ENCODE measurements around the gene SBNO2. TPM values are rescaled to one million over a fixed set of nuclear protein-coding genes. Genes with fewer than 3 reads are reported as not detected.
A peak's percentile ranks its signal among the peaks of the same experiment; 100 is the strongest.

Gene SBNO2
- polyA plus RNA-seq, 3 donors: 0.71 to 75.0 (median 2.6) TPM

- intact Hi-C loops (cut with micrococcal nuclease): loop anchor here (2.0 to 10.0 kb wide), 6 partner anchors 17 to 177 kb away; partner anchors contain the start of genes ARHGAP45 (in 2 of the 2), ARID3A (in 1 of the 2), ATP5F1D (in 1 of the 2) and CIRBP (in 1 of the 2)
- peak within 1 kb of the TSS; percentile 96 to 99 (median 98) for H3K27ac Mint-ChIP-seq
- peaks cover 27% of the 10 kb centered on the region for H3K79me2 ChIP-seq (ENCODE audit: insufficient read depth, low read length)
- H3K4me3 Mint-ChIP-seq: peak within 1 kb of the TSS; percentile 78 to 80
- peaks cover 71 to 80% of the 10 kb centered on the region in 2 donors for H3K4me1 ChIP-seq (ENCODE audit: control insufficient read depth in 1 of 2, insufficient read depth in 2 of 2, low read length in 2 of 2)
- H4K20me1 ChIP-seq (ENCODE audit: insufficient read depth, low read length): peaks cover 37% of the 10 kb centered on the region
- under 1% methylated on average over 60 of the region's 75 CpGs for WGBS (ENCODE audit: insufficient coverage)
- no peak within 1 kb of the TSS for H2AFZ ChIP-seq (ENCODE audit: insufficient read depth, low read depth, low read length, poor library complexity, severe bottlenecking)
- peak; percentile 99 to 100 (median 100) for DNase-seq
- H3K9ac ChIP-seq (ENCODE audit: insufficient read depth, low read length, poor library complexity, severe bottlenecking): peak within 1 kb of the TSS; percentile 88
- H3K9me3 Mint-ChIP-seq: peaks cover 7 to 15% (median 13%) of the 10 kb centered on the region in 7 donors
- peaks cover 7 to 19% of the 10 kb centered on the region in 2 donors for H3K36me3 Mint-ChIP-seq
- peaks cover 21 to 26% of the 10 kb centered on the region in 2 donors for H3K36me3 ChIP-seq (replicated peaks in 1 of 2; ENCODE audit: control insufficient read depth in 1 of 2, insufficient read depth in 2 of 2, low read length in 2 of 2)
- peak within 1 kb of the TSS; percentile 93 for H3K4me2 ChIP-seq (replicated peaks; ENCODE audit: extremely low read depth, low read length, poor library complexity, severe bottlenecking)
- H3K27ac ChIP-seq (ENCODE audit: low read depth in 1 of 2, low read length in 2 of 2): peak within 1 kb of the TSS; percentile 95 to 99
- peaks cover 0 to 12% of the 10 kb centered on the region in 2 donors for H3K9me3 ChIP-seq (replicated peaks in 1 of 2; ENCODE audit: control insufficient read depth in 1 of 2, insufficient read depth in 1 of 2, low read length in 2 of 2)
- TF ChIP-seq CTCF (IDR thresholded peaks at IDR 0.05): no peak
- H3K27me3 Mint-ChIP-seq (ENCODE audit: low read depth in 3 of 3): peaks cover 0 to 3% (median 0%) of the 10 kb centered on the region in 3 donors
- no peaks in the 10 kb centered on the region for H3K27me3 ChIP-seq (ENCODE audit: control insufficient read depth in 2 of 2, insufficient read depth in 2 of 2, low read length in 2 of 2)
- H3K4me1 Mint-ChIP-seq: peaks cover 49% of the 10 kb centered on the region
- peak within 1 kb of the TSS; percentile 78 to 86 (median 82) for H3K4me3 ChIP-seq (replicated peaks in 1 of 3; ENCODE audit: low read depth in 2 of 3, low read length in 3 of 3)
Observed at GRCh38 chr19:1103708-1104310, 70.3 kb downstream of the SBNO2 start, which contains the start of gene GPX4. GPX4 (plus strand) TSS chr19:1103994; CDS start chr19:1104044, 50 bp downstream.

DNA sequence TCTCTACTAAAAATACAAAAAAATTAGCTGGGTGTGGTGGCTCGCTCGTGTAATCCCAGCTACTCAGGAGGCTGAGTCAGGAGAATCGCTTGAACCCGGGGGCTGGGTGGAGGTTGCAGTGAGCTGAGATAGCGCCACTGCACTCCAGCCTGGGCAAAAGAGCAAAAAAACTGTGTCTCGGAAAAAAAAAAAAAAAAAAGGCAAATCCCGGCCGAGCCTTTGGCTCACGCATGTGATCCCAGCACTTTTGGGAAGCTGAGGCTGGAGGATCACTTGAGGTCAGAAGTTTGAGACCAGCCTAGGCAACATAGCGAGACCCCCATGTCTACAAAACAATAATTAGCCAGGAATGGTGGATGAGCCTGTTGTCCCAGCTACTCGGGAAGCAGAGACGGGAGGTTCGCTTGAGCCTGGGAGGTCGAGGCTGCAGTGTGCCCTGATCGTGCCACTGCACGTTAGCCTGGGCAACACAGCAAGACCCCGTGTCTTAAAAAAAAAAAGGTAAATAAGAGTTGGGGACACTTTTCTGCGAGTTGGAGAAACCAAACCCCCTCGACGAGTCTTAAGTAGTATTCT lies 70.8 kb downstream of the SBNO2 start:
- 53% methylated on average over 18 of the region's 20 CpGs for WGBS (ENCODE audit: insufficient coverage)
- Mint-ChIP-seq H3K36me3 (peaks cover 5 to 17% of the 10 kb centered on the region in 2 donors), H3K4me3 (peak overlapping the region; percentile 61 to 67), H3K9me3 (peaks cover 7 to 15% (median 13%) of the 10 kb centered on the region in 7 donors), H3K27me3 (ENCODE audit: low read depth in 3 of 3) (peaks cover 0 to 3% (median 0%) of the 10 kb centered on the region in 3 donors), H3K27ac (peak overlapping the region; percentile 96 to 99 (median 98)), H3K4me1 (peaks cover 55% of the 10 kb centered on the region)
- Histone ChIP-seq H3K4me2 (replicated peaks; ENCODE audit: extremely low read depth, low read length, poor library complexity, severe bottlenecking) (peak overlapping the region; percentile 93), H4K20me1 (ENCODE audit: insufficient read depth, low read length) (peaks cover 34% of the 10 kb centered on the region), H3K36me3 (replicated peaks in 1 of 2; ENCODE audit: control insufficient read depth in 1 of 2, insufficient read depth in 2 of 2, low read length in 2 of 2) (peaks cover 21 to 22% of the 10 kb centered on the region in 2 donors), H2AFZ (ENCODE audit: insufficient read depth, low read depth, low read length, poor library complexity, severe bottlenecking) (no peak overlapping the region), H3K4me1 (ENCODE audit: control insufficient read depth in 1 of 2, insufficient read depth in 2 of 2, low read length in 2 of 2) (peaks cover 77 to 86% of the 10 kb centered on the region in 2 donors), H3K27ac (ENCODE audit: low read depth in 1 of 2, low read length in 2 of 2) (peak overlapping the region; percentile 95 to 99), H3K27me3 (ENCODE audit: control insufficient read depth in 2 of 2, insufficient read depth in 2 of 2, low read length in 2 of 2) (no peaks in the 10 kb centered on the region), H3K79me2 (ENCODE audit: insufficient read depth, low read length) (peaks cover 27% of the 10 kb centered on the region), H3K9me3 (replicated peaks in 1 of 2; ENCODE audit: control insufficient read depth in 1 of 2, insufficient read depth in 1 of 2, low read length in 2 of 2) (peaks cover 0 to 12% of the 10 kb centered on the region in 2 donors), H3K4me3 (replicated peaks in 1 of 3; ENCODE audit: low read depth in 2 of 3, low read length in 3 of 3) (peak overlapping the region in 1 of 3 experiments; percentile 62), H3K9ac (ENCODE audit: insufficient read depth, low read length, poor library complexity, severe bottlenecking) (peak overlapping the region; percentile 88)
- TF ChIP-seq CTCF (IDR thresholded peaks at IDR 0.05): no peak
- DNase-seq: no peak
- intact Hi-C loops (cut with micrococcal nuclease): loop anchor here (2.0 to 10.0 kb wide), 6 partner anchors 16 to 176 kb away; partner anchors contain the start of genes ARHGAP45 (in 2 of the 2), ARID3A (in 1 of the 2), ATP5F1D (in 1 of the 2) and CIRBP (in 1 of the 2)
